ENCODE measurements around the gene PSRC1.
A peak's percentile ranks its signal among the peaks of the same experiment; 100 is the strongest.

Gene PSRC1

GRCh38 chr1:109265016-109265415, 17.9 kb downstream of the PSRC1 start:
- Histone ChIP-seq H3K36me3 (replicated peaks; ENCODE audit: low read depth, low read length) (no peaks in the 10 kb centered on the region), H3K9ac (ENCODE audit: low read length) (no peak overlapping the region), H3K27me3 (ENCODE audit: low read depth, low read length) (no peaks in the 10 kb centered on the region), H3K4me3 (ENCODE audit: low read length) (no peak overlapping the region), H3K27ac (ENCODE audit: low read length) (no peak overlapping the region), H3K79me2 (ENCODE audit: low read length) (no peaks in the 10 kb centered on the region), H2AFZ (ENCODE audit: low read depth, low read length) (no peak overlapping the region), H3K4me1 (ENCODE audit: low read length) (no peaks in the 10 kb centered on the region), H4K20me1 (ENCODE audit: insufficient read depth, low read length) (no peaks in the 10 kb centered on the region), H3K9me3 (ENCODE audit: insufficient read depth, low read length) (no peaks in the 10 kb centered on the region), H3K4me2 (ENCODE audit: low read length) (no peak overlapping the region)
- TF ChIP-seq CTCF (IDR thresholded peaks at IDR 0.05; ENCODE audit: low read depth, low read length) = no peak
- no peak for TF ChIP-seq EZH2phosphoT487 (IDR thresholded peaks at IDR 0.05; ENCODE audit: low read depth)

- Histone ChIP-seq H2AFZ (ENCODE audit: low read depth, low read length) (no peak overlapping the region), H4K20me1 (ENCODE audit: insufficient read depth, low read length) (no peaks in the 10 kb centered on the region), H3K9me3 (ENCODE audit: insufficient read depth, low read length) (no peaks in the 10 kb centered on the region), H3K79me2 (ENCODE audit: low read length) (no peaks in the 10 kb centered on the region), H3K36me3 (replicated peaks; ENCODE audit: low read depth, low read length) (no peaks in the 10 kb centered on the region), H3K4me2 (ENCODE audit: low read length) (no peak overlapping the region), H3K9ac (ENCODE audit: low read length) (no peak overlapping the region), H3K27ac (ENCODE audit: low read length) (no peak overlapping the region), H3K4me3 (ENCODE audit: low read length) (no peak overlapping the region), H3K27me3 (ENCODE audit: low read depth, low read length) (no peaks in the 10 kb centered on the region), H3K4me1 (ENCODE audit: low read length) (no peaks in the 10 kb centered on the region)
- no peak for TF ChIP-seq CTCF (IDR thresholded peaks at IDR 0.05; ENCODE audit: low read depth, low read length)
Observed at GRCh38 chr1:109264379-109264755, 18.6 kb downstream of the PSRC1 start.

GRCh38 chr1:109263597-109264378, 19.2 kb downstream of the PSRC1 start:
- H3K36me3 ChIP-seq (replicated peaks; ENCODE audit: low read depth, low read length) = no peaks in the 10 kb centered on the region
- H3K27me3 ChIP-seq (ENCODE audit: low read depth, low read length) = no peaks in the 10 kb centered on the region
- no peak overlapping the region for H3K9ac ChIP-seq (ENCODE audit: low read length)
- H3K4me1 ChIP-seq (ENCODE audit: low read length) = no peaks in the 10 kb centered on the region
- H4K20me1 ChIP-seq (ENCODE audit: insufficient read depth, low read length) = no peaks in the 10 kb centered on the region
- no peaks in the 10 kb centered on the region for H3K79me2 ChIP-seq (ENCODE audit: low read length)
- H3K9me3 ChIP-seq (ENCODE audit: insufficient read depth, low read length) = no peaks in the 10 kb centered on the region
- H2AFZ ChIP-seq (ENCODE audit: low read depth, low read length) = no peak overlapping the region
- no peak overlapping the region for H3K4me3 ChIP-seq (ENCODE audit: low read length)
- no peak overlapping the region for H3K4me2 ChIP-seq (ENCODE audit: low read length)
- H3K27ac ChIP-seq (ENCODE audit: low read length) = no peak overlapping the region
- TF ChIP-seq CTCF (IDR thresholded peaks at IDR 0.05; ENCODE audit: low read depth, low read length) (peak; percentile 78), EZH2phosphoT487 (IDR thresholded peaks at IDR 0.05; ENCODE audit: low read depth) (no peak)

GRCh38 chr1:109263234-109263596, 19.7 kb downstream of the PSRC1 start:
- Histone ChIP-seq H3K36me3 (replicated peaks; ENCODE audit: low read depth, low read length) (no peaks in the 10 kb centered on the region), H3K4me2 (ENCODE audit: low read length) (no peak overlapping the region), H3K9me3 (ENCODE audit: insufficient read depth, low read length) (no peaks in the 10 kb centered on the region), H3K27ac (ENCODE audit: low read length) (no peak overlapping the region), H2AFZ (ENCODE audit: low read depth, low read length) (no peak overlapping the region), H3K4me1 (ENCODE audit: low read length) (no peaks in the 10 kb centered on the region), H3K4me3 (ENCODE audit: low read length) (no peak overlapping the region), H4K20me1 (ENCODE audit: insufficient read depth, low read length) (no peaks in the 10 kb centered on the region), H3K9ac (ENCODE audit: low read length) (no peak overlapping the region), H3K27me3 (ENCODE audit: low read depth, low read length) (no peaks in the 10 kb centered on the region), H3K79me2 (ENCODE audit: low read length) (no peaks in the 10 kb centered on the region)
- no peak for TF ChIP-seq EZH2phosphoT487 (IDR thresholded peaks at IDR 0.05; ENCODE audit: low read depth)
- no peak for TF ChIP-seq CTCF (IDR thresholded peaks at IDR 0.05; ENCODE audit: low read depth, low read length)
